ENCODE measurements around the gene PSMC4.

GRCh38 chr19:39968789-39969188 is 2.2 kb upstream of the PSMC4 start:
- no peak for TF ChIP-seq CTCF (IDR thresholded peaks at IDR 0.05)
- TF ChIP-seq POLR2A (IDR thresholded peaks at IDR 0.05), result no peak
